DOHH2 (cell line): Measurements from ENCODE around the gene RIMBP2.

Experiments used
- EZH2phosphoT487 ChIP-seq: fragments of 200-600 bp; sonication (generic); IDR thresholded peaks from 2 replicates; pipeline ENCODE4 v1.6.1; 2017; ENCODE audit warnings: borderline replicate concordance, mild to moderate bottlenecking, antibody characterized with exemption, low read length, moderate library complexity, mixed read lengths
- TF ChIP-seq, protein P1 (sequence below): fragments of 200-600 bp; sonication (generic); IDR thresholded peaks from one replicate; pipeline ENCODE4 v1.5.1; 2014; ENCODE audit warnings: antibody characterized with exemption, mild to moderate bottlenecking, low read depth, low read length; ENCODE audit not compliant: poor library complexity, severe bottlenecking

DNA sequence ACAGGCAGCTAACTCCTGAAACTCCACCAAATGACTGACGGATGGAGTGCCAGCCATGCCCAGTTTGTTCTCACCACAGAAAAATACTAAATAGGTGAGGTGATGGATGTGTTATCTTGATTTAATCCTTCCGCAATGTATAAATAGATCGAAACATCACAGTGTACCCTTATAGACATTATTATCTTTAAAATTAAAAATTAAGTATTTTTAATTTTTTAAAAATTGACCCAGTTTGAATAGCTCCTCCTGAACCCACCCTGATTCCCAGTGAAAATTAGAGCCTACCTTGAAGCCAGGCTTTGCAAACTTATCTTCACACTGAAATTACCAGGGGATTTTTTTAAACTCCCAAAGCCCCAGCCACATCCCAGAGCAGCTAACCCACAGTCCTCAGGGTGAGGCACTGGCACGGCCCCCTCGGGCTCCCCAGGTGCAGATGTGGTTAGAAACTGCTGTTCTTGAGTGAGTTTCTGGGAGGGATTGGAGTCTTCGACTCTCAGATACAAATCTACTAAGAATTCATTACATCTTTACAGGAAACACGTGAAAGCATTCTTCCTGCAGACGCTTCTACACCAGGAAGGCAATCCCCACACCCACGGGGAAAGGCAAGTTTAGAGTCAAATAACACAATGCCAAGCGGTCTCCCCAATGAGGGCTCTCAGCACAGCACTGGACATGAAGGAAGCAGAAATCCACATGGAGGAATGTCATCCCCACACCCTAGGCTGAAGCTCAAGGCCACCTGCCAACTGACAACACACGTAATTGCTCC is 126.4 kb downstream of the RIMBP2 start:
- TF ChIP-seq, protein P1, sequence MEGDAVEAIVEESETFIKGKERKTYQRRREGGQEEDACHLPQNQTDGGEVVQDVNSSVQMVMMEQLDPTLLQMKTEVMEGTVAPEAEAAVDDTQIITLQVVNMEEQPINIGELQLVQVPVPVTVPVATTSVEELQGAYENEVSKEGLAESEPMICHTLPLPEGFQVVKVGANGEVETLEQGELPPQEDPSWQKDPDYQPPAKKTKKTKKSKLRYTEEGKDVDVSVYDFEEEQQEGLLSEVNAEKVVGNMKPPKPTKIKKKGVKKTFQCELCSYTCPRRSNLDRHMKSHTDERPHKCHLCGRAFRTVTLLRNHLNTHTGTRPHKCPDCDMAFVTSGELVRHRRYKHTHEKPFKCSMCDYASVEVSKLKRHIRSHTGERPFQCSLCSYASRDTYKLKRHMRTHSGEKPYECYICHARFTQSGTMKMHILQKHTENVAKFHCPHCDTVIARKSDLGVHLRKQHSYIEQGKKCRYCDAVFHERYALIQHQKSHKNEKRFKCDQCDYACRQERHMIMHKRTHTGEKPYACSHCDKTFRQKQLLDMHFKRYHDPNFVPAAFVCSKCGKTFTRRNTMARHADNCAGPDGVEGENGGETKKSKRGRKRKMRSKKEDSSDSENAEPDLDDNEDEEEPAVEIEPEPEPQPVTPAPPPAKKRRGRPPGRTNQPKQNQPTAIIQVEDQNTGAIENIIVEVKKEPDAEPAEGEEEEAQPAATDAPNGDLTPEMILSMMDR = no peak
- no peak for TF ChIP-seq EZH2phosphoT487
